Measurements from ENCODE around the gene GK2.

GK2 gene

GRCh38 chr4:79381161-79381560, 26.9 kb downstream of the GK2 start:
- peak; percentile 14 to 52 for DNase-seq

GRCh38 chr4:79370026-79370425, 38.0 kb downstream of the GK2 start:
- DNase-seq: no peak

GRCh38 chr4:79367096-79367495, 40.9 kb downstream of the GK2 start:
- DNase-seq: no peak

GRCh38 chr4:79366422-79366821, 41.6 kb downstream of the GK2 start:
- no peak for DNase-seq

GRCh38 chr4:79364061-79364460, 44.0 kb downstream of the GK2 start:
- DNase-seq: no peak

GRCh38 chr4:79362626-79363025, 45.4 kb downstream of the GK2 start:
- DNase-seq: no peak

GRCh38 chr4:79360006-79360405, 48.0 kb downstream of the GK2 start:
- DNase-seq: no peak

GRCh38 chr4:79358438-79358837, 49.6 kb downstream of the GK2 start:
- no peak for DNase-seq

- no peak for DNase-seq
Measured at GRCh38 chr4:79357365-79357764, 50.7 kb downstream of the GK2 start.
